Measurements from ENCODE around the gene TMPRSS11D.

GRCh38 chr4:67880866-67881610 lies 2.8 kb downstream of the TMPRSS11D start:
- TF ChIP-seq POLR2A (IDR thresholded peaks at IDR 0.05; ENCODE audit: low read depth, low read length) (no peak), POLR2AphosphoS5 (IDR thresholded peaks at IDR 0.05; ENCODE audit: low read depth, low read length) (no peak)

Data from GM12891 (cell line).